Ureter (tissue), 1 donor: Measurements from ENCODE around the gene DNAJC1. TPM values are rescaled to one million over a fixed set of nuclear protein-coding genes. Genes with fewer than 3 reads are reported as not detected.
"Not testable (repeated sequence)": the region's sequence is repeated elsewhere in the genome, so short reads cannot be mapped to it uniquely, and the experiment has no call there.

ENCODE experiments used
- DNase-seq: peaks from one replicate; pipeline ENCODE4 v3.0.0-alpha.2; 2020; ENCODE audit warnings: low spot score
- total RNA-seq: library from RNA; stranded (reverse); gene quantifications from one replicate; pipeline ENCODE4 v1.2.4, GENCODE V29; 2023
- donor health status: DM: yes; HTN: yes; CAD: no.

Gene DNAJC1
- total RNA-seq, 1 donor from 2014 or later = 31.9 TPM

- no peak for DNase-seq
These were observed 173.5 kb downstream of the DNAJC1 start for GRCh38 chr10:21830037-21830436.

- no peak for DNase-seq
These were observed 176.2 kb downstream of the DNAJC1 start for GRCh38 chr10:21827308-21827707.

GRCh38 chr10:21826725-21827124 is 176.8 kb downstream of the DNAJC1 start:
- DNase-seq = no peak

- DNase-seq = no peak
These were observed 178.2 kb downstream of the DNAJC1 start for GRCh38 chr10:21825345-21825744.

- DNase-seq = no peak
These were observed 179.1 kb downstream of the DNAJC1 start for GRCh38 chr10:21824409-21824808.

- DNase-seq = no peak
These were observed 179.9 kb downstream of the DNAJC1 start for GRCh38 chr10:21823617-21824016.

- DNase-seq = not testable (repeated sequence)
These were observed 181.3 kb downstream of the DNAJC1 start for GRCh38 chr10:21822273-21822672.

GRCh38 chr10:21820952-21821351 is 182.6 kb downstream of the DNAJC1 start:
- DNase-seq = no peak

- DNase-seq = not testable (repeated sequence)
These were observed 185.1 kb downstream of the DNAJC1 start for GRCh38 chr10:21818416-21818815.

GRCh38 chr10:21814866-21815265 is 188.7 kb downstream of the DNAJC1 start:
- no peak for DNase-seq

GRCh38 chr10:21813946-21814345 is 189.6 kb downstream of the DNAJC1 start:
- no peak for DNase-seq

GRCh38 chr10:21811245-21811585 is 192.3 kb downstream of the DNAJC1 start:
- DNase-seq = no peak

GRCh38 chr10:21810582-21811244 is 192.8 kb downstream of the DNAJC1 start:
- no peak for DNase-seq

GRCh38 chr10:21808550-21808949 is 195.0 kb downstream of the DNAJC1 start:
- DNase-seq = no peak

GRCh38 chr10:21807180-21807579 is 196.3 kb downstream of the DNAJC1 start:
- no peak for DNase-seq

- no peak for DNase-seq
These were observed 200.2 kb downstream of the DNAJC1 start for GRCh38 chr10:21803374-21803773.

GRCh38 chr10:21801609-21802008 is 201.9 kb downstream of the DNAJC1 start:
- no peak for DNase-seq

GRCh38 chr10:21797984-21798765 is 205.4 kb downstream of the DNAJC1 start:
- DNase-seq = no peak

GRCh38 chr10:21797533-21797932 is 206.0 kb downstream of the DNAJC1 start:
- DNase-seq = no peak

GRCh38 chr10:21791276-21791675 is 212.3 kb downstream of the DNAJC1 start:
- no peak for DNase-seq

- DNase-seq = no peak
These were observed 226.6 kb downstream of the DNAJC1 start for GRCh38 chr10:21776883-21777282.

- DNase-seq = no peak
These were observed 232.3 kb downstream of the DNAJC1 start for GRCh38 chr10:21771219-21771618.

- DNase-seq = no peak
These were observed 234.5 kb downstream of the DNAJC1 start for GRCh38 chr10:21769041-21769440.
